ENCODE data around the gene ENGASE.
A peak's percentile ranks its signal among the peaks of the same experiment; 100 is the strongest.

The ENGASE gene

GRCh38 chr17:79074649-79075445, at the start of gene ENGASE:
ENGASE (plus strand) TSS chr17:79074824; CDS start chr17:79074945, 121 bp downstream.
- peak within 1 kb of the TSS; percentile 69 for H3K4me3 ChIP-seq (ENCODE audit: low read depth, low read length, poor library complexity, severe bottlenecking)
- no peaks in the 10 kb centered on the region for H3K27me3 ChIP-seq (ENCODE audit: insufficient read depth, low read length)
- H3K9me2 ChIP-seq (ENCODE audit: low read depth, low read length): no peaks in the 10 kb centered on the region
- H3K9ac ChIP-seq (ENCODE audit: low read length): peak within 1 kb of the TSS; percentile 74
- H2AFZ ChIP-seq (ENCODE audit: low read length): no peak within 1 kb of the TSS
- H3F3A ChIP-seq (ENCODE audit: insufficient read depth, low read length): no peaks in the 10 kb centered on the region
- H3K9me3 ChIP-seq (ENCODE audit: low read length): no peaks in the 10 kb centered on the region
- H3K79me2 ChIP-seq (ENCODE audit: insufficient read depth, low read length): no peaks in the 10 kb centered on the region
- H3K4me1 ChIP-seq (ENCODE audit: insufficient read depth, low read length, severe bottlenecking): no peaks in the 10 kb centered on the region
- H4K20me1 ChIP-seq (ENCODE audit: insufficient read depth, low read length): no peaks in the 10 kb centered on the region
- peak within 1 kb of the TSS; percentile 76 for H3K4me2 ChIP-seq (ENCODE audit: low read length)
- no peaks in the 10 kb centered on the region for H3K36me3 ChIP-seq (ENCODE audit: insufficient read depth, low read length)
- TF ChIP-seq EZH2 (IDR thresholded peaks at IDR 0.05; ENCODE audit: borderline replicate concordance, low read length) (no peak), CTCF (IDR thresholded peaks at IDR 0.05; ENCODE audit: low read length) (no peak)
- no peak within 1 kb of the TSS for H3K27ac ChIP-seq (ENCODE audit: low read depth, low read length, poor library complexity, severe bottlenecking)

- Histone ChIP-seq H2AFZ (ENCODE audit: low read length) (no peak overlapping the region), H3K79me2 (ENCODE audit: insufficient read depth, low read length) (no peaks in the 10 kb centered on the region), H3K9me2 (ENCODE audit: low read depth, low read length) (no peaks in the 10 kb centered on the region), H3K4me1 (ENCODE audit: insufficient read depth, low read length, severe bottlenecking) (no peaks in the 10 kb centered on the region), H3K4me2 (ENCODE audit: low read length) (no peak overlapping the region), H3F3A (ENCODE audit: insufficient read depth, low read length) (no peaks in the 10 kb centered on the region), H4K20me1 (ENCODE audit: insufficient read depth, low read length) (no peaks in the 10 kb centered on the region), H3K36me3 (ENCODE audit: insufficient read depth, low read length) (no peaks in the 10 kb centered on the region), H3K9me3 (ENCODE audit: low read length) (no peaks in the 10 kb centered on the region), H3K9ac (ENCODE audit: low read length) (no peak overlapping the region), H3K27me3 (ENCODE audit: insufficient read depth, low read length) (peaks cover 12% of the 10 kb centered on the region; the same call in 1 of the 2 replicates), H3K4me3 (ENCODE audit: low read depth, low read length, poor library complexity, severe bottlenecking) (no peak overlapping the region), H3K27ac (ENCODE audit: low read depth, low read length, poor library complexity, severe bottlenecking) (no peak overlapping the region)
- no peak for TF ChIP-seq EZH2 (IDR thresholded peaks at IDR 0.05; ENCODE audit: borderline replicate concordance, low read length)
- TF ChIP-seq CTCF (IDR thresholded peaks at IDR 0.05; ENCODE audit: low read length): no peak
Measured at GRCh38 chr17:79024901-79025737, 49.5 kb upstream of the ENGASE start.

- H3K27ac ChIP-seq (ENCODE audit: low read depth, low read length, poor library complexity, severe bottlenecking): no peak overlapping the region
- no peaks in the 10 kb centered on the region for H4K20me1 ChIP-seq (ENCODE audit: insufficient read depth, low read length)
- no peak overlapping the region for H2AFZ ChIP-seq (ENCODE audit: low read length)
- TF ChIP-seq CTCF (IDR thresholded peaks at IDR 0.05; ENCODE audit: low read length): no peak
- no peak for TF ChIP-seq EZH2 (IDR thresholded peaks at IDR 0.05; ENCODE audit: borderline replicate concordance, low read length)
- H3K36me3 ChIP-seq (ENCODE audit: insufficient read depth, low read length): no peaks in the 10 kb centered on the region
- H3K27me3 ChIP-seq (ENCODE audit: insufficient read depth, low read length): peaks cover 12% of the 10 kb centered on the region; the same call in 1 of the 2 replicates
- no peak overlapping the region for H3K9ac ChIP-seq (ENCODE audit: low read length)
- H3K9me2 ChIP-seq (ENCODE audit: low read depth, low read length): no peaks in the 10 kb centered on the region
- H3K4me1 ChIP-seq (ENCODE audit: insufficient read depth, low read length, severe bottlenecking): no peaks in the 10 kb centered on the region
- H3K79me2 ChIP-seq (ENCODE audit: insufficient read depth, low read length): no peaks in the 10 kb centered on the region
- no peak overlapping the region for H3K4me3 ChIP-seq (ENCODE audit: low read depth, low read length, poor library complexity, severe bottlenecking)
- no peaks in the 10 kb centered on the region for H3F3A ChIP-seq (ENCODE audit: insufficient read depth, low read length)
- no peaks in the 10 kb centered on the region for H3K9me3 ChIP-seq (ENCODE audit: low read length)
- H3K4me2 ChIP-seq (ENCODE audit: low read length): no peak overlapping the region
Measured at GRCh38 chr17:79026376-79027273, 48.0 kb upstream of the ENGASE start.

Measured in OCI-LY1 (cell line).